ENCODE results near the gene GRAMD1C. TPM values are rescaled to one million over a fixed set of nuclear protein-coding genes. Genes with fewer than 3 reads are reported as not detected.

Gene GRAMD1C
- total RNA-seq, 2 donors from 2014 or later = 1.6 to 5.1 TPM

GRCh38 chr3:113896930-113897329 is 58.3 kb downstream of the GRAMD1C start:
- H3K36me3 ChIP-seq (ENCODE audit: control insufficient read depth, insufficient read depth, low read length) = no peaks in the 10 kb centered on the region
- Mint-ChIP-seq H3K36me3 (ENCODE audit: low read depth) (no peaks in the 10 kb centered on the region), H3K4me1 (no peaks in the 10 kb centered on the region), H3K27ac (no peak overlapping the region), H3K9me3 (no peaks in the 10 kb centered on the region), H3K4me3 (no peak overlapping the region), H3K27me3 (ENCODE audit: insufficient read depth) (no peaks in the 10 kb centered on the region)
- WGBS, 2 experiments (ENCODE audit: insufficient coverage in 1 of 2, insufficient read length in 1 of 2) = 79 to 91% methylated on average over 2 to 3 of the region's 3 CpGs
- H3K4me3 ChIP-seq (ENCODE audit: low read length) = no peak overlapping the region
- H3K4me1 ChIP-seq (ENCODE audit: control insufficient read depth, insufficient read depth, low read length) = no peaks in the 10 kb centered on the region
- no peaks in the 10 kb centered on the region for H3K27me3 ChIP-seq (ENCODE audit: control insufficient read depth, insufficient read depth, low read length, poor library complexity, severe bottlenecking)
- no peak for TF ChIP-seq CTCF (conservative IDR thresholded peaks at IDR 0.05)
- H3K9me3 ChIP-seq (ENCODE audit: control insufficient read depth, low read length) = no peaks in the 10 kb centered on the region
- no peak overlapping the region for H3K9ac ChIP-seq (ENCODE audit: extremely low read depth, low read length, poor library complexity, severe bottlenecking)
- no peak for DNase-seq
- no peak overlapping the region for H3K27ac ChIP-seq (ENCODE audit: low read depth, low read length)

- no peaks in the 10 kb centered on the region for H3K4me1 ChIP-seq (ENCODE audit: control insufficient read depth, insufficient read depth, low read length)
- no peak overlapping the region for H3K9ac ChIP-seq (ENCODE audit: extremely low read depth, low read length, poor library complexity, severe bottlenecking)
- no peak overlapping the region for H3K27ac ChIP-seq (ENCODE audit: low read depth, low read length)
- no peaks in the 10 kb centered on the region for H3K9me3 ChIP-seq (ENCODE audit: control insufficient read depth, low read length)
- Mint-ChIP-seq H3K4me1 (no peaks in the 10 kb centered on the region), H3K27me3 (ENCODE audit: insufficient read depth) (no peaks in the 10 kb centered on the region), H3K4me3 (no peak overlapping the region), H3K9me3 (no peaks in the 10 kb centered on the region), H3K36me3 (ENCODE audit: low read depth) (no peaks in the 10 kb centered on the region), H3K27ac (no peak overlapping the region)
- TF ChIP-seq CTCF (conservative IDR thresholded peaks at IDR 0.05) = no peak
- H3K36me3 ChIP-seq (ENCODE audit: control insufficient read depth, insufficient read depth, low read length) = no peaks in the 10 kb centered on the region
- WGBS, 2 experiments (ENCODE audit: insufficient coverage in 1 of 2, insufficient read length in 1 of 2) = 81% methylated on average over 1 of the region's 1 CpG; no CpG with 5 or more reads in 1 of the 2 experiments
- H3K27me3 ChIP-seq (ENCODE audit: control insufficient read depth, insufficient read depth, low read length, poor library complexity, severe bottlenecking) = no peaks in the 10 kb centered on the region
- H3K4me3 ChIP-seq (ENCODE audit: low read length) = no peak overlapping the region
- no peak for DNase-seq
Measured at GRCh38 chr3:113897373-113897777, 58.8 kb downstream of the GRAMD1C start.

GRCh38 chr3:113898892-113899291 is 60.3 kb downstream of the GRAMD1C start:
- H3K36me3 Mint-ChIP-seq (ENCODE audit: low read depth) = no peaks in the 10 kb centered on the region
- no peaks in the 10 kb centered on the region for H3K9me3 ChIP-seq (ENCODE audit: control insufficient read depth, low read length)
- DNase-seq = no peak
- H3K4me1 Mint-ChIP-seq = no peaks in the 10 kb centered on the region
- TF ChIP-seq CTCF (conservative IDR thresholded peaks at IDR 0.05) = no peak
- no peak overlapping the region for H3K4me3 Mint-ChIP-seq
- no peaks in the 10 kb centered on the region for H3K4me1 ChIP-seq (ENCODE audit: control insufficient read depth, insufficient read depth, low read length)
- H3K36me3 ChIP-seq (ENCODE audit: control insufficient read depth, insufficient read depth, low read length) = no peaks in the 10 kb centered on the region
- H3K4me3 ChIP-seq (ENCODE audit: low read length) = no peak overlapping the region
- H3K9ac ChIP-seq (ENCODE audit: extremely low read depth, low read length, poor library complexity, severe bottlenecking) = no peak overlapping the region
- no peaks in the 10 kb centered on the region for H3K9me3 Mint-ChIP-seq
- WGBS, 2 experiments (ENCODE audit: insufficient coverage in 1 of 2, insufficient read length in 1 of 2) = 91 to 100% methylated on average over 1 of the region's 2 CpGs
- H3K27ac Mint-ChIP-seq = no peak overlapping the region
- no peaks in the 10 kb centered on the region for H3K27me3 ChIP-seq (ENCODE audit: control insufficient read depth, insufficient read depth, low read length, poor library complexity, severe bottlenecking)
- H3K27me3 Mint-ChIP-seq (ENCODE audit: insufficient read depth) = no peaks in the 10 kb centered on the region
- H3K27ac ChIP-seq (ENCODE audit: low read depth, low read length) = no peak overlapping the region

Data from endodermal cell (in vitro differentiated cells).